GM12878 (cell line): ENCODE data around the gene SPATS2L. TPM values are rescaled to one million over a fixed set of nuclear protein-coding genes. Genes with fewer than 3 reads are reported as not detected.

Experiments used
- ATAC-seq: fragments of 200-7000 bp; cut with Tn5 transposase; 3 replicates; pipeline ENCODE4 v1.9.1; 2020; ENCODE audit warnings: mild to moderate bottlenecking, moderate library complexity
- BruUV-seq: library from RNA; stranded (reverse); fragments of 400-500 nt; replicated peaks from 2 replicates; lab custom pipeline; 2021; lab: Mats Ljungman, UMichigan
- CTCF ChIA-PET: fragments of 300-600 bp; sonication (Branson Sonifier 250); formaldehyde crosslinking; extraction: SDS; loops from one replicate; lab custom pipeline; 2021; ENCODE audit warnings: inconsistent platforms; lab: Yijun Ruan, JAX
- POLR2A ChIA-PET: fragments of 350-600 bp; formaldehyde crosslinking; extraction: SDS; loops from one replicate; lab custom pipeline; 2021; ENCODE audit warnings: inconsistent platforms; lab: Charles Lee
- RAD21 ChIA-PET: fragments of 300-600 bp; sonication (Branson Sonifier 250); formaldehyde crosslinking; loops from one replicate; lab custom pipeline; 2023; ENCODE audit warnings: antibody characterized with exemption; ENCODE audit not compliant: unreplicated experiment; lab: Charles Lee
- SMC1A ChIA-PET: fragments of 300-600 bp; sonication (Branson Sonifier 250); formaldehyde crosslinking; loops from one replicate; lab custom pipeline; 2023; ENCODE audit not compliant: unreplicated experiment, uncharacterized antibody; lab: Charles Lee
- DNase-seq: peaks from one replicate; pipeline ENCODE4 v3.0.0-alpha.2; 2011; ENCODE audit warnings: low read depth, low spot score
- FAIRE-seq: peaks from 3 replicates; lab custom pipeline; 2011; peaks lifted over from hg19 to GRCh38; lab: Jason Lieb, UNC
- H2AFZ ChIP-seq: 2 replicates; pipeline ENCODE4 v1.6.0; 2011; ENCODE audit warnings: low read depth, low read length, control low read depth; ENCODE audit not compliant: control insufficient read depth
- H3K27ac ChIP-seq: 2 replicates; pipeline ENCODE4 v1.5.1; 2011; ENCODE audit warnings: control low read depth; ENCODE audit not compliant: control insufficient read depth, insufficient read depth
- H3K27me3 ChIP-seq, 2 experiments: replicated peaks in 1 of 2; 2 replicates each; pipeline versions ENCODE4 v1.6.0 to v1.6.1; 2011; ENCODE audit warnings: low read length in 1 of 2; ENCODE audit not compliant: control insufficient read depth in 2 of 2, insufficient read depth in 2 of 2
- H3K36me3 ChIP-seq, 2 experiments: 2 replicates each; pipeline ENCODE4 v1.5.1; 2011; ENCODE audit warnings: low read length in 1 of 2; ENCODE audit not compliant: control insufficient read depth in 2 of 2, insufficient read depth in 2 of 2
- H3K4me1 ChIP-seq: 2 replicates; pipeline ENCODE4 v1.6.1; 2011; ENCODE audit warnings: mild to moderate bottlenecking, low read length, moderate library complexity, mixed read lengths; ENCODE audit not compliant: control insufficient read depth, insufficient read depth
- H3K4me2 ChIP-seq: 2 replicates; pipeline ENCODE4 v1.6.0; 2011; ENCODE audit warnings: control low read depth; ENCODE audit not compliant: control insufficient read depth, insufficient read depth
- H3K4me3 ChIP-seq: fragments of 200-600 bp; sonication (generic); 2 replicates; pipeline ENCODE4 v1.5.1; 2016
- H3K79me2 ChIP-seq: 2 replicates; pipeline ENCODE4 v1.6.0; 2011; ENCODE audit warnings: low read length; ENCODE audit not compliant: control insufficient read depth, insufficient read depth
- H3K9ac ChIP-seq: 2 replicates; pipeline ENCODE4 v1.8.0; 2011; ENCODE audit warnings: low read length, control low read depth, mixed read lengths; ENCODE audit not compliant: control insufficient read depth, insufficient read depth
- H3K9me3 ChIP-seq: replicated peaks from 3 replicates; pipeline ENCODE4 v1.5.1; 2011; ENCODE audit warnings: mild to moderate bottlenecking, low read length; ENCODE audit not compliant: control insufficient read depth, insufficient read depth
- H4K20me1 ChIP-seq: 2 replicates; pipeline ENCODE4 v1.6.0; 2011; ENCODE audit not compliant: control insufficient read depth, insufficient read depth
- ATF3 ChIP-seq: IDR thresholded peaks from 2 replicates; pipeline ENCODE4 v1.6.1; 2011; ENCODE audit warnings: low read depth, mild to moderate bottlenecking, low read length, moderate library complexity, borderline replicate concordance; ENCODE audit errors: extremely low read depth
- CEBPZ ChIP-seq: fragments of 150-350 bp; IDR thresholded peaks from 2 replicates; pipeline ENCODE4 v1.6.1; 2016; ENCODE audit warnings: low read depth, low read length
- ETV6 ChIP-seq, 2 experiments: fragments of 450-650 bp in 1 of 2; IDR thresholded peaks in 1 of 2; conservative IDR thresholded peaks in 1 of 2; 2 replicates each; pipeline ENCODE4 v1.6.1; 2014; ENCODE audit warnings: antibody characterized with exemption in 1 of 2, borderline replicate concordance in 1 of 2, low read depth in 1 of 2, mild to moderate bottlenecking in 1 of 2, moderate library complexity in 1 of 2
- GABPA ChIP-seq: IDR thresholded peaks from 2 replicates; pipeline ENCODE4 v1.6.1; 2014; ENCODE audit warnings: antibody characterized with exemption, low read depth, mild to moderate bottlenecking, inconsistent platforms
- GATAD2B ChIP-seq: fragments of 450-650 bp; conservative IDR thresholded peaks from 2 replicates; pipeline ENCODE4 v1.6.1; 2017; ENCODE audit warnings: low read depth, mild to moderate bottlenecking, moderate library complexity
- PML ChIP-seq: IDR thresholded peaks from 2 replicates; pipeline ENCODE4 v1.6.1; 2012; ENCODE audit warnings: low read length, inconsistent platforms
- POLR2AphosphoS5 ChIP-seq: IDR thresholded peaks from 2 replicates; pipeline ENCODE4 v1.6.1; 2011; ENCODE audit warnings: mild to moderate bottlenecking, low read length, inconsistent platforms
- RELA ChIP-seq: fragments of 450-650 bp; IDR thresholded peaks from 2 replicates; pipeline ENCODE4 v1.8.0; 2014; ENCODE audit warnings: borderline replicate concordance; ENCODE audit not compliant: partially characterized antibody
- REST ChIP-seq: IDR thresholded peaks from 2 replicates; pipeline ENCODE4 v1.6.1; 2012; ENCODE audit warnings: mild to moderate bottlenecking, low read depth, low read length
- RFX5 ChIP-seq: IDR thresholded peaks from 2 replicates; pipeline ENCODE4 v1.6.1; 2011; ENCODE audit warnings: low read depth, low read length, improper control_type of control experiment
- RUNX3 ChIP-seq: IDR thresholded peaks from 2 replicates; pipeline ENCODE4 v1.6.1; 2012; ENCODE audit warnings: low read length, inconsistent platforms
- SMAD5 ChIP-seq: IDR thresholded peaks from 2 replicates; pipeline ENCODE4 v1.6.1; 2016; ENCODE audit warnings: antibody characterized with exemption, low read depth
- STAT1 ChIP-seq: fragments of 450-650 bp; conservative IDR thresholded peaks from 2 replicates; pipeline ENCODE4 v1.6.1; 2014; ENCODE audit warnings: antibody characterized with exemption, mild to moderate bottlenecking
- STAT3 ChIP-seq: IDR thresholded peaks from 2 replicates; pipeline ENCODE4 v1.6.1; 2011; ENCODE audit warnings: low read depth, low read length, improper control_type of control experiment
- TBL1XR1 ChIP-seq: IDR thresholded peaks from 2 replicates; pipeline ENCODE4 v1.6.1; 2012; ENCODE audit warnings: low read depth, low read length, improper control_type of control experiment
- TCF3 ChIP-seq: IDR thresholded peaks from 2 replicates; pipeline ENCODE4 v1.6.1; 2012; ENCODE audit warnings: low read depth, mild to moderate bottlenecking, low read length, borderline replicate concordance; ENCODE audit not compliant: insufficient read depth
- WGBS: methylation state at CpG from one replicate; pipeline ENCODE4 v1.1.6; 2016; ENCODE audit warnings: low lambda C conversion rate; ENCODE audit not compliant: insufficient replicate concordance, insufficient coverage; ENCODE audit errors: missing lambda C conversion rate; 5-methylcytosine and 5-hydroxymethylcytosine counted together
- in situ Hi-C: fragments of 300-500 bp; cut with MboI; formaldehyde crosslinking; loops from 9 replicates; pipeline ENCODE4 v1.14.3; 2018; ENCODE audit warnings: mixed read lengths
- intact Hi-C: fragments of 100-400 bp; cut with micrococcal nuclease; formaldehyde crosslinking; loops from one replicate; pipeline ENCODE4 v1.14.2; 2022; ENCODE audit not compliant: unreplicated experiment
- polyA plus RNA-seq, 11 experiments: library from polyadenylated mRNA; depleted of rRNA in 4 of 11; unstranded in 6 of 11; stranded (reverse) in 5 of 11; fragments of >200 nt; fragmentation: Nextera tagmentation in 4 of 11; fragmentation: Illumina TruSeq in 1 of 11; extraction: Ambion mirVana in 4 of 11; extraction: Trizol in 1 of 11; gene quantifications; 1 replicate in 1 of 11; 2 replicates in 10 of 11; pipeline versions ENCODE4 v1.2.1 to v1.2.3, GENCODE V29; 2011 to 2016; ENCODE audit warnings: inconsistent platforms in 2 of 11, missing spikeins in 2 of 11, low read depth in 1 of 11
- total RNA-seq, 4 experiments: library from RNA; depleted of rRNA in 3 of 4; stranded (reverse); fragments of >200 nt in 3 of 4; fragmentation: Illumina TruSeq in 1 of 4; extraction: Trizol in 1 of 4; gene quantifications; 2 replicates each; pipeline versions ENCODE4 v1.2.1 to v1.2.3, GENCODE V29; 2013 to 2021

The SPATS2L gene
- total and polyA plus RNA-seq, 10 of the 15 experiments (the other 5 are each of a cell fraction or from before 2014, with no cell fraction given), result 5.2 to 30.0 (median 20.1) TPM

GRCh38 chr2:200324362-200324761 is 17.9 kb downstream of the SPATS2L start:
- DNase-seq (no peak), ATAC-seq (no peak), FAIRE-seq (no peak)
- no peaks in the 10 kb centered on the region for H3K9me3 ChIP-seq
- H3K36me3 ChIP-seq, result no peaks in the 10 kb centered on the region; a peak in 1 of 4 replicates
- no peak overlapping the region for H3K27ac ChIP-seq
- ChIA-PET SMC1A (interaction anchor here (1.1 to 1.7 kb wide), 2 partner anchors 13 to 19 kb away, joined by 3 read pairs; no protein-coding TSS in a partner anchor), RAD21 (interaction anchor here (1.0 kb wide), 1 partner anchor 375 kb away, joined by 3 read pairs; no protein-coding TSS in a partner anchor), CTCF (interaction anchor here (1.1 to 1.2 kb wide), 2 partner anchors 13 to 14 kb away, joined by 3 to 4 read pairs; no protein-coding TSS in a partner anchor), POLR2A (no interaction called here)
- no peaks in the 10 kb centered on the region; the same call in 1 of the 2 replicates for H3K4me1 ChIP-seq
- H2AFZ ChIP-seq, result no peak overlapping the region
- no TSS peak for BruUV-seq
- no peaks in the 10 kb centered on the region for H3K27me3 ChIP-seq
- no peaks in the 10 kb centered on the region for H4K20me1 ChIP-seq
- H3K9ac ChIP-seq, result no peak overlapping the region
- WGBS, result 5% methylated on average over 1 of the region's 1 CpG
- H3K4me3 ChIP-seq, result no peak overlapping the region
- in situ Hi-C loops, result no loop called here
- peaks cover 4% of the 10 kb centered on the region for H3K79me2 ChIP-seq
- intact Hi-C loops, result no loop called here
- no peak overlapping the region for H3K4me2 ChIP-seq
- TF ChIP-seq PML, result no peak
- TF ChIP-seq ETV6 (conservative IDR thresholded peaks at IDR 0.05 in 1 of 2, IDR thresholded peaks at IDR 0.05 in 1 of 2; ENCODE audit: borderline replicate concordance in 1 of 2, low read depth in 1 of 2), result no peak
- no peak for TF ChIP-seq TCF3
- TF ChIP-seq STAT1, result no peak
- no peak for TF ChIP-seq GATAD2B
- TF ChIP-seq POLR2AphosphoS5, result no peak
- no peak for TF ChIP-seq RELA
- no peak for TF ChIP-seq RUNX3
- no peak for TF ChIP-seq SMAD5
- no peak for TF ChIP-seq TBL1XR1
- TF ChIP-seq STAT3, result no peak
- no peak for TF ChIP-seq GABPA
- no peak for TF ChIP-seq CEBPZ
- no peak for TF ChIP-seq ATF3
- no peak for TF ChIP-seq REST
- TF ChIP-seq RFX5, result no peak
